ENCODE measurements around the gene BLTP3A. TPM values are rescaled to one million over a fixed set of nuclear protein-coding genes. Genes with fewer than 3 reads are reported as not detected.
"Not testable (repeated sequence)": the region's sequence is repeated elsewhere in the genome, so short reads cannot be mapped to it uniquely, and the experiment has no call there.

BLTP3A gene
- total and polyA plus RNA-seq, 2 donors (not counting 1 experiment from before 2014, with no cell fraction given) = 3.3 to 7.1 TPM

- no peak for DNase-seq (ENCODE audit: low read depth in 2 of 2)
- peak overlapping the region; percentile 96 for H3K27ac ChIP-seq (ENCODE audit: insufficient read depth, low read length)
- peak overlapping the region; percentile 82 to 97 (median 90) for H3K4me3 ChIP-seq (replicated peaks in 1 of 4; ENCODE audit: control extremely low read depth in 1 of 4, insufficient read depth in 1 of 4, low read depth in 3 of 4, low read length in 4 of 4)
- no peaks in the 10 kb centered on the region for H3K27me3 ChIP-seq (ENCODE audit: control insufficient read depth, insufficient read depth, low read length)
- no peaks in the 10 kb centered on the region for H4K20me1 ChIP-seq (ENCODE audit: control insufficient read depth, extremely low read depth, insufficient read depth, low read length)
- peaks cover 28% of the 10 kb centered on the region for H3K79me2 ChIP-seq (ENCODE audit: control insufficient read depth, insufficient read depth, low read length)
- H3K4me2 ChIP-seq (ENCODE audit: extremely low read depth, insufficient read depth, low read length) = peak overlapping the region; percentile 92
- H3K9me3 ChIP-seq (ENCODE audit: control insufficient read depth, insufficient read depth, low read depth, low read length) = no peaks in the 10 kb centered on the region
- H3K9ac ChIP-seq (ENCODE audit: insufficient read depth, low read length) = peak overlapping the region; percentile 89
- H3K4me1 ChIP-seq (ENCODE audit: control insufficient read depth, extremely low read depth, insufficient read depth, low read length) = no peaks in the 10 kb centered on the region
- TF ChIP-seq EZH2 (IDR thresholded peaks at IDR 0.05; ENCODE audit: low read length, missing control alignments) (no peak), CTCF (conservative IDR thresholded peaks at IDR 0.05 in 1 of 2, IDR thresholded peaks at IDR 0.05 in 1 of 2; ENCODE audit: low read depth in 1 of 2, low read length in 2 of 2) (no peak)
- peak overlapping the region; percentile 91 for H2AFZ ChIP-seq (ENCODE audit: low read length)
- peaks cover 2% of the 10 kb centered on the region for H3K36me3 ChIP-seq (ENCODE audit: control insufficient read depth, insufficient read depth, low read length)
Observed at GRCh38 chr6:34757687-34758274, 34.1 kb upstream of the BLTP3A start.

GRCh38 chr6:34760108-34760507 lies 31.8 kb upstream of the BLTP3A start:
- Histone ChIP-seq H3K4me3 (replicated peaks in 1 of 4; ENCODE audit: control extremely low read depth in 1 of 4, insufficient read depth in 1 of 4, low read depth in 3 of 4, low read length in 4 of 4) (no peak overlapping the region), H3K27me3 (ENCODE audit: control insufficient read depth, insufficient read depth, low read length) (no peaks in the 10 kb centered on the region), H3K4me1 (ENCODE audit: control insufficient read depth, extremely low read depth, insufficient read depth, low read length) (no peaks in the 10 kb centered on the region), H4K20me1 (ENCODE audit: control insufficient read depth, extremely low read depth, insufficient read depth, low read length) (no peaks in the 10 kb centered on the region), H3K27ac (ENCODE audit: insufficient read depth, low read length) (no peak overlapping the region), H3K9ac (ENCODE audit: insufficient read depth, low read length) (no peak overlapping the region), H3K4me2 (ENCODE audit: extremely low read depth, insufficient read depth, low read length) (no peak overlapping the region), H3K36me3 (ENCODE audit: control insufficient read depth, insufficient read depth, low read length) (peaks cover 2% of the 10 kb centered on the region), H3K9me3 (ENCODE audit: control insufficient read depth, insufficient read depth, low read depth, low read length) (no peaks in the 10 kb centered on the region), H2AFZ (ENCODE audit: low read length) (no peak overlapping the region), H3K79me2 (ENCODE audit: control insufficient read depth, insufficient read depth, low read length) (peaks cover 28% of the 10 kb centered on the region)
- DNase-seq (ENCODE audit: low read depth in 2 of 2) = no peak
- TF ChIP-seq EZH2 (IDR thresholded peaks at IDR 0.05; ENCODE audit: low read length, missing control alignments) (no peak), CTCF (conservative IDR thresholded peaks at IDR 0.05 in 1 of 2, IDR thresholded peaks at IDR 0.05 in 1 of 2; ENCODE audit: low read depth in 1 of 2, low read length in 2 of 2) (no peak)

- H3K9ac ChIP-seq (ENCODE audit: insufficient read depth, low read length); H3K4me2 ChIP-seq (ENCODE audit: extremely low read depth, insufficient read depth, low read length); H3K27me3 ChIP-seq (ENCODE audit: control insufficient read depth, insufficient read depth, low read length); H3K4me1 ChIP-seq (ENCODE audit: control insufficient read depth, extremely low read depth, insufficient read depth, low read length); H3K27ac ChIP-seq (ENCODE audit: insufficient read depth, low read length); H3K4me3 ChIP-seq (replicated peaks in 1 of 4; ENCODE audit: control extremely low read depth in 1 of 4, insufficient read depth in 1 of 4, low read depth in 3 of 4, low read length in 4 of 4); H2AFZ ChIP-seq (ENCODE audit: low read length); H4K20me1 ChIP-seq (ENCODE audit: control insufficient read depth, extremely low read depth, insufficient read depth, low read length); H3K9me3 ChIP-seq (ENCODE audit: control insufficient read depth, insufficient read depth, low read depth, low read length); H3K36me3 ChIP-seq (ENCODE audit: control insufficient read depth, insufficient read depth, low read length); DNase-seq (ENCODE audit: low read depth in 2 of 2): not testable (repeated sequence)
- H3K79me2 ChIP-seq (ENCODE audit: control insufficient read depth, insufficient read depth, low read length) = peaks cover 28% of the 10 kb centered on the region
Observed at GRCh38 chr6:34761681-34762080, 30.2 kb upstream of the BLTP3A start.
